ENCODE results near the gene LRRD1.
A peak's percentile ranks its signal among the peaks of the same experiment; 100 is the strongest.
"Not testable (repeated sequence)": the region's sequence is repeated elsewhere in the genome, so short reads cannot be mapped to it uniquely, and the experiment has no call there.

Gene LRRD1

DNA sequence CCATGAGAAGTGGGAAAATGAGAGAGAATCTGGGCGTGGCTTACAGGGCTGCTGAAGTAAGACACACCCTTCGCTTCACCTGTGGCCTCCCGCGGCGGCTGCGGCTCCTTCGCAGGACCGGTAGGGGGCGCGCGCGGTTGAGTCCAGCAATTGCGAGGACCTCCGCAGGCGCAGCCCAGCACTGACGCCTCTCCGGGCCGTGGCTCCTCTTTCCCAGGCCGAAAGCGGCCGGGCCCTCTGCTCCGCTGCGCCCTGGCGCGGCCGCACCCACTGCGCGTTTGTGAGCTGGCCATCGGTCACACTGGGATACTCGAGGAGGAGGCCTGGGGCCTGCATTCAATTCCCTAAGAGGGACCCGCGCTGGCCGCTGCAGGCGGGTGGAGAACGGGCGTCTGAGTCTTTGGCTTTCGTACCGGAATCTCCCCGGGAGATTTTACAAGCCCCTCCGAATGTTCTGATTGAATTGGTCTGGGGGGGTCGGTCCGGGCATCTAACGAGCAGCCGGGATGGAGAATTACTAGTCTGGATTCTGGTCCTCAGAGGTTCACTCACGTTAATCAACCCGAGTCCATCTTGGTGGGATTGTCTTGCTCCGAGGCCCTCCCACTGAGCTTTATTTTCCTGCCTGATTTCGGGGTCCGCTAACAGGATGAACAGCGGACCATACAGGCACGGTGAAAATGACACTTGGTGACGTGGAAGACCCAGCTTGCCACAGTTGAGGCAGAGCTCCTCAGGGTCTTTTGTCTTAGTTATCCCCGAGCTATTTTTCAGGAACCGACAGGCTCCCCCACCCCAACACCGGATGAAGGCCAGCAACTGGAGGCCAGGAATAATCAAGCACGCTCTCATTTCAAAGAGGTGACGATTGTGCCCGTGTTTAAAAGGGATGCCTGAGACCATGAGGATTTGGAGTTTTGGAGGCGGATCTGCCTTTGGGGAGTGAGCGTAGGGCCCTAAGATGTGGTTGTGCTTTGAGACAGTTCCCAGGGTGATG, at the start of gene LRRD1:
TSS of gene LRRD1 (minus strand) at position 215 of the 997 bp plus-strand sequence. CDS start 13,940 bp downstream, outside the sequence.
- peak; percentile 79 to 82 (median 81) for DNase-seq (ENCODE audit: low read depth in 3 of 3)

DNA sequence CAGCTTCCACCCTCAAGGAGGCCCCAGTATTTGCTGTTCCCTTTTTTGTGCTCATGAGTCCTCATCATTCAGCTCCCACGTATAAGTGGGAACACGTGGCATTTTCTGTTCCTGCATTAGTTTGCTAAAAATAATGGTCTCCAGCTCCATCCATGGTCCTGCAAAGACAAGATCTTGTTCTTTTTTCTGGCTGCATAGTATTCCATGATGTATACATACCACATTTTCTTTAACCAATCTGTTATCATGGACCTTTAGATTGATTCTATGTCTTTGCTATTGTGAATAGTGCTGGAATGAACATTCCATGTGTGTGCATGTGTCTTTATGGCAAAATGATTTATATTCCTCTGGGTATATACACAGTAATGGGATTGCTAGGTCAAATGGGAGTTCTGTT, 49.8 kb upstream of the LRRD1 start:
- no peak for DNase-seq (ENCODE audit: low read depth in 3 of 3)

DNA sequence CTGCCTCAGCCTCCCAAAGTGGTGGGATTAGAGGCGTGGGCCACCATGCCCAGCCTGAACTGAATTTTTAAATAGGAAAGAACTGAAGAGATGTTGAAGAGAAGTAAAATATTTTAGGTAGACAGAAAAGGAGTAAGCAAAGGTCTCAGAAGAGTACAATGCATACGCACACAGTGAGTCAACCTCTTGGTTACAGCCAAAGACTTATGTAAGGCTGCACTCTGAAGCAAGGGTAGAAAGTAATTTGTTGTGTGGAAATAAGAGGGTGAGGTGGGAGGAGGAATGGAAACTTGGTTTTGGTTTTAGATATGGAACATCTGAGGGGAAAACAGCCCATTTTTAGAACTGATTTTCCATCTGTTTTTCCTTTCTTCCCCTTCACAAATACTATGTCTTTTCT, 49.2 kb upstream of the LRRD1 start:
- DNase-seq (ENCODE audit: low read depth in 3 of 3), result no peak

DNA sequence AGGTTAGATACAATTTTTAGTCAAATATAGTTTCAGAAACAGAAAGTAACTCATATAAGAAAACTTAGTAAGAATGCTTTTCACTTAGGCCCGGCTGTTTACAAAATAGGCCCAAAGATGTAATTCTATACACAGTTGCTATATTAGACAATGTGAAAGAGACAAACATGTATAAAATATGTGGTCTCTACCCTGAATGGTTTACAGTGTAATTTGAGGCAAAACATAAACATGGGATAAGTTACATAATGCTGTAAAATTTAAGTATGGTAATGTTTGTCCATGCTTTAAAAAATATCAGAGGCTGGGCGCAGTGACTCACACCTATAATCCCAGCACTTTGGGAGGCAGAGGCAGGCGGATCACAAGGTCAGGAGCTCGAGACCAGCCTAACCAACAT, 48.0 kb upstream of the LRRD1 start:
- no peak for DNase-seq (ENCODE audit: low read depth in 3 of 3)

DNA sequence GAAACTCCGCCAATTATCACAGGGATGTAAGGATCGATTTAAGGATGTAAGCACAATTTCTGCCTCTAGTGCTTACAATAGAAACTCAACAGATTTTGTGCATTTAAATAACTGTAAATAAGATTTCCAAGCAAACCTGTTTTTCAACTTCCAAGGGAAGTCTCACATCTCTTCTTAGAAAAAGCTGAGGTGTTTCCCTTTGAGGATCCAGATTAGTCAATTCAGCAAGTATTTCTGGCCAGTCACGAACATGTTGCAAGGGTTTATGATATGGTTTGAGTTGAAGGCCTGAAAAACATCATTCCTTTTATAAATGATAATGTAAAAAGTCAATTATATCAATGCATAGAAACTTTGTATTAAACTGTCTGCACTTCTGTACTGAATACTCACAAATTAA, 42.8 kb upstream of the LRRD1 start:
- no peak for DNase-seq (ENCODE audit: low read depth in 3 of 3)

DNA sequence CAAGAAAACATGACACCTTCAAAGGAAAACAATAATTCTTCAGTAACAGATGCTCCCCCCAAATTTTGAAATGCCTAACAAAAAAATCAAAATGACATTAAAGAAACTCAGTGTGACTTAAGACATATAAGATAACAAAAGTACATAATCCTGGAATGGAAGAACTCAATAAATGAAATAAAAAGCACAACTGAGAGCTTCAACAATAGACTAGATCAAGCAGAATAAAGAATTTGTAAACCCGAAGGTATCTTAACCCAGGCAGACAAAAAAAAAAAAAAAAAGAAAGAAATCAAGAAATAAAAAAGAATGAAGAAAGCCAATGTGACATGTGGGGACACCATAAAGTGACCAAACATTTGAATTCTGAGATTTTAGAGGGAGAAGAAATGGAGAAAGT, 27.7 kb upstream of the LRRD1 start:
- no peak for DNase-seq (ENCODE audit: low read depth in 3 of 3)

DNA sequence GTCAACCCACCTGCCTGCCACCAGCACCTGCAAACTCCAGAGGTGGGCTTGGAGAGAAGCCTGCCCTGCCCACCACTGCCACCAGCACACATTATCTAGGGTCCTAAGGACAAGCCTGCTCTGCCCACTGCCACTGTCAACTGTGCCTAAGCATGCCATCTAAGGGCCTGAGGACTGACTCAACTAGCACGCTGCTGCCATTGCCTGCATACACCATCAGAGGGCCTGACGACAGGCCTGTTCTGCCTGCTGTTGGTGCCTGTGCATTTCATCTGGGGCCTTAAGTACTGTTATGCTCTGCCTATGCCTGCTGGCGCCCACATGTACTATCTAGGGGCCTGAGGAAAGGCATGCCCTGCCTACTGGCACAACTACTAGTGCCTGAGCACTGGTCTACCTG, 27.0 kb upstream of the LRRD1 start:
- DNase-seq (ENCODE audit: low read depth in 3 of 3), result no peak

DNA sequence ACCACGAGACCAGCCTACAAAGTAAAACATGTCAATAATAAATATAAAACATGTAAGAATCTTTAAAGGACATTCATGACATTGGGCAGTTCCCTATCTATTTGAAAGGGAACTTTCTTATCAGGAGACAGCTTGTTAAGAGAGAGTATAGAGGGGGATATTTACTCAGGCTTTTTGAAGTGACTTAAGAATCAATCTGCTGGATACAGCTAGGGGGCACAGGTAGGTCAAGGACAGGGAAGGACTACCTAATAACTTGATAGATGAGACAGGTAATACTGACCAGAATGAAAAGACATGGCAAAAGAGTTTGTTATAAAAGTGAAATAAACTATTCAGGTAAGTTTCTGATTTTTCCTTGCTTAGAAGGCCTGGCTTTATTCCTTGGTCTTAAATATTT, 21.8 kb upstream of the LRRD1 start:
- DNase-seq (ENCODE audit: low read depth in 3 of 3), result no peak

DNA sequence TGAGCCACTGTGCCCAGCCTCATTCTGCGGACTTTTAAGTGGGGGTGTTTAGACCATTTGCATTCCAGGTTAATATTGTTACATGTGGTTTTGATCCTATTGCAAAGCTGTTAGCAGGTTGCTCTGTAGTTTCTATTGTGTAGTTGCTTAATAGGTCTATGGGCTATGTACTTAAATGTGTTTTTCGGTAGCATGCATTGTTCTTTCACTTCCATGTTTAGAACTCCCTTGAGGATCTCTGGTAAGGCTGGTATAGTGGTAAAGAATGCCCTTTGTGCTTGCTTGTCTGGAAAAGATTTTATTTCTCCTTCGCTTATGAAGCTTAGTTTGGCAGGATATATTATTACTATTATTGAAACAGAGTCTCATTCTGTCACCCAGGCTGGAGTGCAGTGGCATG, 13.4 kb upstream of the LRRD1 start:
- no peak for DNase-seq (ENCODE audit: low read depth in 3 of 3)

DNA sequence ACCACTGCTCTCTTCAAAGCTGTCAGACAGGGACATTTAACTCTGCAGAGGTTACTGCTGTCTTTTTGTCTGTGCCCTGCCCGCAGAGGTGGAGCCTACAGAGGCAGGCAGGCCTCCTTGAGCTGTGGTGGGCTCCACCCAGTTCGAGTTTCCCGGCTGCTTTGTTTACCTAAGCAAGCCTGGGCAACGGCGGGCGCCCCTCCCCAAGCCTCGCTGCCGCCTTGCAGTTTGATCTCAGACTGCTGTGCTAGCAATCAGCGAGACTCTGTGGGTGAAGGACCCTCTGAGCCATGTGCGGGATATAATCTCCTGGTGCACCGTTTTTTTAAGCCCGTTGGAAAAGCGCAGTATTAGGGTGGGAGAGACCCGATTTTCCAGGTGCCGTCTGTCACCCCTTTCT, 10.3 kb upstream of the LRRD1 start:
- DNase-seq (ENCODE audit: low read depth in 3 of 3), result not testable (repeated sequence)

DNA sequence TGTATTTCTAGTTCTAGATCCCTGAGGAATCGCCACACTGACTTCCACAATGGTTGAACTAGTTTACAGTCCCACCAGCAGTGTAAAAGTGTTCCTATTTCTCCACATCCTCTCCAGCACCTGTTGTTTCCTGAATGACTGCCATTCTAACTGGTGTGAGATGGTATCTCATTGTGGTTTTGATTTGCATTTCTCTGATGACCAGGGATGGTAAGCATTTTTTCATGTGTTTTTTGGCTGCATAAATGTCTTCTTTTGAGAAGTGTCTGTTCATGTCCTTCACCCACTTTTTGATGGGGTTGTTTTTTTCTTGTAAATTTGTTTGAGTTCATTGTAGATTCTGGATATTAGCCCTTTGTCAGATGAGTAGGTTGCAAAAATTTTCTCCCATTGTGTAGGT, 5.4 kb upstream of the LRRD1 start:
- DNase-seq (ENCODE audit: low read depth in 3 of 3), result not testable (repeated sequence)

DNA sequence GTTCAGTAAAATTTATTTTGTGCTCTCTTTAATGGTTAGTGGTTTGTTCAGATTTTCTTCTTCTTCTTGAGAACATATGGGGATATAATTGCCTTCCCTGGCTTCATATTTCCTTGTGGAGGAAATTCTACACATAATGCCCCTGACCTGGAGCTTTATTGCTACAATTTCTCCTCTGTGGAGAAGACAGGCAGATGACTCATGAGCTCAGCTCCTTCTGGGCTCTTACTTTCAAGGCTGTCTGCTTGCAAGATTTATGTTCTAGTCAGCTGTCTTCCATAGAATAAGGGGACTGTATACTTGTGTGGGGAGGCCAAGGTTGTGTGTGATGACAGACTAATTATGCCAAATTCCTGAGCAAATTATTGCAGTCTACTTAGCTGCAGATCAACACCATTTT, 1.6 kb downstream of the LRRD1 start:
- DNase-seq (ENCODE audit: low read depth in 3 of 3), result no peak

DNA sequence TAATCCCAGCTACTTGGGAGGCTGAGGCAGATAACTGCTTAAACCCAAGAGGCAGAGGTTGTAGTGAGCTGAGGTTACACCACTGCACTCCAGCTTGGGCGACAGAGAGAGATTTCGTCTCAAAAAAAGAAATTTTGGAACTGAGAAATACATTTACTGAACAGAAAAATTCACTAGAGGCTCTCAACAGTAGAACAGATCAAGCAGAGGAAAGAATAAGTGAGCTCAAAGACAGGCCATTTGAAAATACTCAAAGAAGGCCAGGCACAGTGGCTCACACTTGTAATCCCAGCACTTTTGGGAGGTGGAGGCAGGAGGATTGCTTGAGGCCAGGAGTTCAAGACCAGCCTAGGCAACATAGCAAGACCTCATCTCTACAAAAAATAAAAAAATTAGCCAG, 9.4 kb downstream of the LRRD1 start:
- DNase-seq (ENCODE audit: low read depth in 3 of 3), result not testable (repeated sequence)

DNA sequence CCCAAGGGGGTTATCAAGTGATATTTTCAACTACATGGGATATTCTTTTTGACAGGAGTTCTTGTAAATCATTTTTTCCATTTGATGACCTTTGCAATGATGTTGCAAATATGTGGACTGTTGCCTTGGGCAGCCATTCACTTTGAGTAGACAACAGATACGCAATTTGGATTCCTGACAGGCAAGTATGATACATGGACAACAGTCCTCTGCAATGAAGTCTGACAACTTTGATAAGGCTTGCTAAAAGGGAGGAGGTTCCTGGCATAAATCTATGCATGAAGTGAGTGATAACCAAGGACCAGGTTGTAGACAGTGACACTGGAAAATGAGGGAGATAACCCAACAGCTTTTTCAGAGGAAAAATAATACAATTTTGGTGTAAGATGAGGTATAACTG, 17.7 kb downstream of the LRRD1 start:
- no peak for DNase-seq (ENCODE audit: low read depth in 3 of 3)

DNA sequence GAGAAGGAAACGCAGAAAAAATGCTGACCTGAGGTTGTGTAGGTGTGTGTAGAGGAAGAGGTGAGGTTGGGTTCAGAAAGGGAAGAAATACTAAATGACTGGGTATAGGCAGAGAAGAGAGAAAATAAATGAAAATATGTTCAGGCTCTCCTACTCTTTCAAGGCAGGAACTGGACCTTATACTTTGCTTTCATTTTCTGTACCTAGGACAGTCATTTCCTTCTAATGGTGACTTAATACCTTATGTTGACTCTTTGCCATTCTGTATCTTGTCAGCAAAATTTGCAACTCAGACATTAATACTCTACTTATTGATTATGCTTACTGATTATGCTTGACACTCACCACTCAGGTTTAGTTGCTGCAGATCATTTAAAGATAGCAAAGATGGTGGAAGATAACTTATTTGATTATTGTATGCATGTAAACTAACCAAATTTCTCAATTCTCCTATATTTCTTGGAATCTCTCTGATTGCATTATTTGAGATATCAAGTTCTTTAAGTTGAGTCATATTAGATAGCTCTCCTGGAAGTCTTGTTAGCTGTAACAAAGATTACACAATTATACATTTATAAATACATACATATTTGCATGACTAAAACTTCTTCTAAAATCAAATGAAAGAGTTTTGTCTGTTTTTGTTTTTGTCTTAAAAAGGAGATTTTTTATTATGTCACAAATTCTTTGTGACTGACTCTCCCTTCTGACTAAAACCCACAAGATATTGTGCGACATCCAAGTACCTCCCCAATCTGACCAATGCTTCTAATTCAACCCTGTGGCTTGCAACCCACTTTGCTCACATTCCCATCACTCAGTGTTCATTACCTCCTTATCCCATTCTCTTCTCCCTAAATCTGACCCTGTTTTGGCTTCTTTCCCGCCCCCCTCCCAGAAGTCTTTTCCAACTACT, 20.0 kb downstream of the LRRD1 start:
- DNase-seq (ENCODE audit: low read depth in 3 of 3), result no peak

DNA sequence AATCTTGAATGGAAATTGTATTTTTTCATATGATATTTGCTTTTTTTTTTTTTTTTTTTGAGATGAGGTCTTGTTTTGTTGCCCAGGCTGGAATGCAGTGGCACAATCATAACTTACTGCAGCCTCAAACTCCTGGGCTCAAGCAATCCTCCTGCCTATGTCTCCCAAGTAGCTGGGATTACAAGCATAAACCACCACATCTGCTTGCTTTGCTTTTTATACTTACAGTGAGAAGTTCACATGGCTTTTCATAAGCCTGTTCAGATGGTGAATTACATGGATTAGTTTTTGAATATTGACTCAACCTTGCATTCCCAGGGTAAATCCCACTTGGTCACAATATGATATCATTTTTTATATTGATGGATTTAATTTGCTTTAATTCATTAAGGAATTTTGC, 22.0 kb downstream of the LRRD1 start:
- DNase-seq (ENCODE audit: low read depth in 3 of 3), result no peak

DNA sequence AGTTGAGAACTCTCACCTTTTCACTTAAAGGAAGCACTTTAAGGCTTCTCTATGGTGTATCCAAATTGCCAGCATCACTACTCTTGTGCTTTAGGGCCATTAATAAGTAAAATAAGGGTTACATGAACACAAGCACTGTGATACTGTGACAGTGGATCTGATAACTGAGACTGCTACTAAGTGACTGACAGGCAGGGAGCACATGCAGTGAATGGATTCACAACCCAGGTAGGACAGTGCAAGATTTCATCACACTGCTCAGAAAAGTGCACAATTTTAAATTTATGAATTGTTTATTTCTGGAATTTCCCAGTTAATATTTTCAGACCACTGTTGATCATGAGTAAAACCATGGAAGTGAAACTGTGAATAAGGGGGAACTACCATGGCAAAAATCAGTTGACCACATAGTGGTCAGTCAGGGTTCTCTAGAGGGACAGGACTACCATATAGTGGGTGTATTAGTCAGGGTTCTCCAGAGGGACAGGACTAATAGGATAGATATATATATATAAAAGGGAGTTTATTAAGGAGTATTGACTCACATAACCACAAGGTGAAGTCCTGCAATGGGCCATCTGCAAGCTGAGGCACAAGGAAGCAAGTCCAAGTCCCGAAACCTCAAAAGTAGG, 23.7 kb downstream of the LRRD1 start:
- no peak for DNase-seq (ENCODE audit: low read depth in 3 of 3)

DNA sequence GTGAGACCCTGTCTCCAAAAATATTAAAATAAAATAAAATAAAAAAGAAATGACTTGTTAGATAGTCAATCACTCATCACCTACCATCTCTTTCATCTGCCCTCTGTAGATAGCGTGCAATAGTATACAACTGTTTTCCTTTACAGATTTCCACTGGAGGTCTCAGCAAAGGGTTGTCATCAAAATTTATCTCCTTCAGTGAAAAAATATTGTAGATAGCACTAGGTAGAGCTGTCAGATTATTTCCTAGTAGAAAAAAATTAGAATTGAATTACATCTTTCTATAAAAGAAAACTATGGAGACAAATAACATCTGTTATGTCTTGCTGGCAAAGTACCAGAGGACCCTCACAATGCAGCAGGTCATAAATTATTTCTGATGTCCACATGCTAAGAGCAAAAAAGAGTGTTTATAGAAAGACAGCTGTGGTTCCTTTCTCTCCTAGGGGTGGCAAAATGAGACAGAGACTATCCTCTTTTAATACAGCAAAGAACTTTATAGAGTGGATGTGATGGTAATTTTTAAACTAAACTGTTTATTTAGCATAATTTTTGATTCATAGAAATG, 28.4 kb downstream of the LRRD1 start:
- DNase-seq (ENCODE audit: low read depth in 3 of 3), result no peak

DNA sequence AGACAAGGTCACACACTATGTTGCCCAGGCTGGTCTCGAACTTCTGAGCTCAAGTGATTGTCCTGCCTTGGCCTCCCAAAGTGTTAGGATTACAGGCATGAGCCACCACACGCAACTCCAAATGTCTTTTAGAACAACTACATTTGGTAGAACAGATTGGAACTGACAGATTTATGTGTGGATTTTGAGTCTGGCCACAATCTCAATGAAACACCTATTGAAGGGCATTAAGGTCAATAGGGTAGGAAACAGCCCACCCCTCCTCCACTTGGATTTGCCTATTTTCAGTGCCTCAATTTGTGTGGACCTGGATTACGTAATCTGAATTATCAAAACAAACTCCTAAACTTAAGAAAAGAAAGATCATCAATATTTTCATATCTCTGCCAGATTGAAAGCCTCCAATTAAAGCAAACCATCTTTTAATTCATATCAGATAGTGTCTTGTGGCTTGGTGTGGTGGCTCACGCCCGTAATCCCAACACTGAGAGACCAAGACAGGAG, 29.2 kb downstream of the LRRD1 start:
- no peak for DNase-seq (ENCODE audit: low read depth in 3 of 3)

DNA sequence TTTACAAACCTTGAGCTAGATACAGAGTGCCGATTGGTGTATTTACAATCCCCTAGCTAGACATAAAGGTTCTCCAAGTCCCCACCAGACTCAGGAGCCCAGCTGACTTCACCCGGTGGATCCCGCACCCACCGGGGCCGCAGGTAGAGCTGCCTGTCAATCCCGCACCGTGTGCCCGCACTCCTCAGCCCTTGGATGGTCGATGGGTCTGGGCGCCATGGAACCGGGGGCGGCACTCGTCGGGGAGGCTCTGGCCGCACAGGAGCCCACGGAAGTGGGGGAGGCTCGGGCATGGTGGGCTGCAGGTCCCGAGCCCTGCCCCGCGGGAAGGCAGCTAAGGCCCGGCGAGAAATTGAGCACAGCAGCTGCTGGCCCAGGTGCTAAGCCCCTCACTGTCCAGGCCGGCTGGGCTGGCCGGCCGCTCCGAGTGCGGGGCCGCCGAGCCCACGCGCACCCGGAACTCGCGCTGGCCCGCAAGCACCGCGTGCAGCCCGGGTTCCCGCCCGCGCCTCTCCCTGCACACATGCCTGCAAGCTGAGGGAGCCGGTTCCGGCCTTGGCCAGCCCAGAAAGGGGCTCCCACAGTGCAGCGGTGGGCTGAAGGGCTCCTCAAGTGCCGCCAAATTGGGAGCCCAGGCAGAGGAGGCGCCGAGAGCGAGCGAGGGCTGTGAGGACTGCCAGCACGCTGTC, 35.6 kb downstream of the LRRD1 start:
- DNase-seq (ENCODE audit: low read depth in 3 of 3), result not testable (repeated sequence)

DNA sequence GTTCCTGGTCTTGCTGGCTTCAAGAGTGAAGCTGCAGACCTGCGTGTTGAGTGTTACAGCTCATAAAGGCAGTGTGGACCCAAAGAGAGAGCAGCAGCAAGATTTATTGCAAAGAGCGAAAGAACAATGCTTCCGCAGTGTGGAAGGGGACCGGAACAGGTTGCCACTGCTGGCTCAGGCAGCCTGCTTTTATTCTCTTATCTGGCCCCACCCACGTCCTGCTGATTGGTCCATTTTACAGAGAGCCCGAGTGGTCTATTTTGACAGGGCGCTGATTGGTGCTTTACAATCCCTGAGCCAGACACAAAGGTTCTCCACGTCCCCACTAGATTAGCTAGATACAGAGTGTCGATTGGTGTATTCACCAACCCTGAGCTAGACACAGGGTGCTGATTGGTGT, 36.2 kb downstream of the LRRD1 start:
- DNase-seq (ENCODE audit: low read depth in 3 of 3), result not testable (repeated sequence)

All from stimulated activated CD4-positive, alpha-beta T cell treated with anti-CD3 and anti-CD28 coated beads, TNF-alpha, amount 100 ng/mL, for 4 hours (primary cell).